NB4 (cell line): ENCODE data around the gene STAB2.

Source experiments
- MAX ChIP-seq: IDR thresholded peaks from 2 replicates; pipeline ENCODE4 v1.6.1; 2011; ENCODE audit warnings: low read depth, low read length
- MYC ChIP-seq: IDR thresholded peaks from 2 replicates; pipeline ENCODE4 v1.6.1; 2011; ENCODE audit warnings: low read depth, low read length
- POLR2A ChIP-seq: IDR thresholded peaks from 2 replicates; pipeline ENCODE4 v1.6.1; 2011; ENCODE audit warnings: mild to moderate bottlenecking; ENCODE audit not compliant: insufficient read length; ENCODE audit errors: extremely low read depth
- TF ChIP-seq, protein P1 (sequence below): IDR thresholded peaks from one replicate; pipeline ENCODE4 v1.5.1; 2012; ENCODE audit warnings: low read depth, low read length

- TF ChIP-seq, protein P1, sequence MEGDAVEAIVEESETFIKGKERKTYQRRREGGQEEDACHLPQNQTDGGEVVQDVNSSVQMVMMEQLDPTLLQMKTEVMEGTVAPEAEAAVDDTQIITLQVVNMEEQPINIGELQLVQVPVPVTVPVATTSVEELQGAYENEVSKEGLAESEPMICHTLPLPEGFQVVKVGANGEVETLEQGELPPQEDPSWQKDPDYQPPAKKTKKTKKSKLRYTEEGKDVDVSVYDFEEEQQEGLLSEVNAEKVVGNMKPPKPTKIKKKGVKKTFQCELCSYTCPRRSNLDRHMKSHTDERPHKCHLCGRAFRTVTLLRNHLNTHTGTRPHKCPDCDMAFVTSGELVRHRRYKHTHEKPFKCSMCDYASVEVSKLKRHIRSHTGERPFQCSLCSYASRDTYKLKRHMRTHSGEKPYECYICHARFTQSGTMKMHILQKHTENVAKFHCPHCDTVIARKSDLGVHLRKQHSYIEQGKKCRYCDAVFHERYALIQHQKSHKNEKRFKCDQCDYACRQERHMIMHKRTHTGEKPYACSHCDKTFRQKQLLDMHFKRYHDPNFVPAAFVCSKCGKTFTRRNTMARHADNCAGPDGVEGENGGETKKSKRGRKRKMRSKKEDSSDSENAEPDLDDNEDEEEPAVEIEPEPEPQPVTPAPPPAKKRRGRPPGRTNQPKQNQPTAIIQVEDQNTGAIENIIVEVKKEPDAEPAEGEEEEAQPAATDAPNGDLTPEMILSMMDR, result no peak
- no peak for TF ChIP-seq POLR2A
- no peak for TF ChIP-seq MAX
- no peak for TF ChIP-seq MYC
Observed at GRCh38 chr12:103813426-103813825, 226.4 kb downstream of the STAB2 start.
